Right lobe of liver (tissue), 4 donors: ENCODE measurements around the gene PTPRN2.

Experiments
- CTCF ChIP-seq, 4 donors: fragments of 200-600 bp in 3 of 4; fragments of 450-650 bp in 1 of 4; IDR thresholded peaks; one replicate each; pipeline versions ENCODE4 v1.5.1 to v1.8.0; 2016 to 2022; ENCODE audit warnings: antibody characterized with exemption in 4 of 4, mild to moderate bottlenecking in 2 of 4
- POLR2A ChIP-seq: fragments of 450-650 bp; IDR thresholded peaks from one replicate; pipeline ENCODE4 v1.6.1; 2017; ENCODE audit warnings: antibody characterized with exemption, mild to moderate bottlenecking
- donor health status: DM: no; HTN: no; CAD: no.
- donor health status: DM: no; HTN: no; CAD: no.
- donor health status: DM: no; HTN: yes; CAD: no.

- TF ChIP-seq POLR2A (no peak), CTCF (IDR thresholded peaks at IDR 0.05) (no peak)
Observed at GRCh38 chr7:158602041-158602440, 14.4 kb upstream of the PTPRN2 start.
